Activated T-helper 2 cell treated with anti-CD3 and anti-CD28 coated beads, Interferon-gamma antibody, Interleukin-2, Interleukin-4, amounts not matched to agents 10 μg/mL and 5 μg/mL and 100 μg/mL, durations not matched to agents 14 hours and 24 hours and 36 hours (primary cell): ENCODE results near the gene SLC1A5. TPM values are rescaled to one million over a fixed set of nuclear protein-coding genes. Genes with fewer than 3 reads are reported as not detected.
A peak's percentile ranks its signal among the peaks of the same experiment; 100 is the strongest.
"Not testable (repeated sequence)": the region's sequence is repeated elsewhere in the genome, so short reads cannot be mapped to it uniquely, and the experiment has no call there.

ENCODE experiments used
- DNase-seq: peaks from one replicate; pipeline ENCODE4 v3.0.0; 2021; ENCODE audit warnings: low spot score
- H3K27ac Mint-ChIP-seq: one replicate; pipeline ENCODE4 v1.8.0; 2021; ENCODE audit warnings: mixed read lengths
- H3K27me3 Mint-ChIP-seq: one replicate; pipeline ENCODE4 v1.8.0; 2021; ENCODE audit warnings: low read depth, mixed read lengths
- H3K36me3 Mint-ChIP-seq: one replicate; pipeline ENCODE4 v1.8.0; 2021; ENCODE audit warnings: low read depth, mixed read lengths
- H3K4me1 Mint-ChIP-seq: one replicate; pipeline ENCODE4 v1.8.0; 2021; ENCODE audit warnings: low read depth, mixed read lengths
- H3K4me3 Mint-ChIP-seq: one replicate; pipeline ENCODE4 v1.8.0; 2021; ENCODE audit warnings: low read depth, mild to moderate bottlenecking, moderate library complexity, mixed read lengths
- H3K9me3 Mint-ChIP-seq: one replicate; pipeline ENCODE4 v1.8.0; 2021; ENCODE audit warnings: mixed read lengths
- intact Hi-C: fragments of 100-400 bp; cut with micrococcal nuclease; formaldehyde crosslinking; loops from one replicate; pipeline ENCODE4 v1.15.1; 2023
- total RNA-seq: library from RNA; stranded (reverse); gene quantifications from 2 replicates; pipeline ENCODE4 v1.2.3, GENCODE V29; 2022

The SLC1A5 gene
- total RNA-seq, 1 donor from 2014 or later: 203 TPM

DNA sequence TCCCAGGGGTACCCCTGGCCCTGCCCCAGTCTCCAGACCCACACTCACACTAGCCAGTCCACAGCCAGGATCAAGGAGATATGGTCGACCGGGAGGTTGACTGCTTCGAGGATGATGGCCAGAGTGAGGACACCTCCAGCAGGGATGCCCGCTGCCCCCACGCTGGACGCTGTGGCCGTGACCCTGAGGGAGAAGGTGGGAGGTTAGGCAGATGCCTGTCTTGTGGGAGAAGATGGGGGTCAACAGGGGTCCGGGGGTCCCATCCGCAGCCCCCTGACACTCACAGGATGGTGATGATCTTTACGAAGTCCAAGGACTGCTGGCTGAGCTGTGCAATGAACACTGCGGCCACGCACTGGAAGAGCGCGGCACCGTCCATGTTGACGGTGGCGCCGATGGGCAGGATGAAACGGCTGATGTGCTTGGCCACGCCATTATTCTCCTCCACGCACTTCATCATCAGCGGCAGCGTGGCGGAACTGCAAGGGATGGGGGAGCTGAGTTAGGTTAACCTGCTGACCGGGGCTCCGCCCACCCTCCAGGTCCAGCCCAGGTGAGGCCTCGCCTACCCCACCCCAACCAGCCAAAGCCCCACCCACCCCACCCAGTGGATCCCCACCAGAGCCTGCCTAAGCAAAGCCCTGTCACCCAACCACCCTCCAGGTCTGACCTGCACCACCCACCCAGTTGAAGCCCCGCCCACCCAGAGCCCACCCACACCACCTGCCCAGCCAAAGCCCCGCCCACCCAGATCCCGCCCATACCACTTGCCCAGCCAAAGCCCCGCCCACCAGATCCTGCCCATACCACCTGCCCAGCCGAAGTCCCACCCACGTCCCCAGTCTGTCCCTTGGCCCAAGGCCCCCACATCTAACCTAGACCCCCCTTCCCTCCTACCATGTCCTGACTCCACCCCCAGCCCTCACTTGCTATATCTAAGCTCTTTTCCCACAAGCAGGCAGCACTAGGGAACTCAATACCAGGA lies 11.2 kb downstream of the SLC1A5 start:
- Mint-ChIP-seq H3K9me3 (no peaks in the 10 kb centered on the region), H3K36me3 (peaks cover 62% of the 10 kb centered on the region), H3K4me1 (peaks cover 7% of the 10 kb centered on the region), H3K27me3 (no peaks in the 10 kb centered on the region), H3K4me3 (no peak overlapping the region), H3K27ac (no peak overlapping the region)
- no peak for DNase-seq
- intact Hi-C loops: no loop called here

DNA sequence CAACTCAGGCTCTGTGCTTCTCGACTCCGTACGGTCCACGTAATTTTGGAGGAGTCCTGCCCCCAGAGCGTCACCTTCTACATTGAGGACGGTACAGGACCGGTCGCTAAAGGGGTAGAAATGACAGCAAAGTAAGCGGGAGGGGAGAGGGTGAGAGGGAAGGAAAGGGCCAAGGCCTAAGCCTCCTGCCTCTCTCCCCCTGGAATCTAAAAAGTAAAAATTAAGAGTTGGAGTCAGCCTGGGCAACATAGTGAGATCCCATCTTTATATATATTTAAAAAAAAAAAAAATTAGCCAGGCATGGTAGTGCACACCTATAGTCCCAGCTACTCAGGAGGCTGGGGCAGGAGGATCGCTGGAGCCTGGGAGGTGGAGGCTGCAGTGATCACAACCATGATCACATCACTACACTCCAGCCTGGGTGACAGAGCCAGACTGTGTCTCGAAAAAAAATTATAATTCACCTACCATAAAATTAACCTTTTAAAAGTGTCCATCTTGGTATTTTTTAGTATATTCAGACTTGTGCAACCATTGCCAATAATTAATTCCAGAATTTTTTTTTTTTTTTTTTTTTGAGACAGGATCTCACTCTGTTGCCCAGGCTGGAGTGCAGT lies 12.6 kb downstream of the SLC1A5 start:
- H3K36me3 Mint-ChIP-seq: peaks cover 56% of the 10 kb centered on the region
- intact Hi-C loops: no loop called here

DNA sequence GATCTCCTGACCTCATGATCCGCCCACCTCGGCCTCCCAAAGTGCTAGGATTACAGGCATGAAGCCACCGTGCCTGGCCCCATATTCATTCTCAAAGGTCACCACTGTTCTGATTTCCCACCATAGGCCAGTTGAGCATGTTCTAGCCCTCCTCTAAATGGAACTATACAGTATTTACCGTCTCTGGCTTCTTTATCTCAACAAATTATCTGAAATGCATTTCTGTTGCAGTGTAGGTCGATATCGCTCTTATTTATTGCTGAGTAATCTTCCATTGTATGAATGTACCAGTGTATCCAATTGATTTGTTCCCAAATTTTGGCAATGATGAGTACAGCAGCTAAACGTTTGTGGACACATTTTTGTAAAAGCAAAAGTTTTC lies 15.4 kb downstream of the SLC1A5 start:
- intact Hi-C loops: no loop called here
- no peak overlapping the region for H3K4me3 Mint-ChIP-seq
- peaks cover 6% of the 10 kb centered on the region for H3K4me1 Mint-ChIP-seq
- DNase-seq: no peak
- H3K9me3 Mint-ChIP-seq: no peaks in the 10 kb centered on the region
- no peak overlapping the region for H3K27ac Mint-ChIP-seq
- no peaks in the 10 kb centered on the region for H3K27me3 Mint-ChIP-seq
- H3K36me3 Mint-ChIP-seq: peaks cover 42% of the 10 kb centered on the region

More for the DNA sequence above, 12.6 kb downstream of the SLC1A5 start:
- no peak overlapping the region for H3K27ac Mint-ChIP-seq
- DNase-seq: no peak
- no peaks in the 10 kb centered on the region for H3K9me3 Mint-ChIP-seq
- no peak overlapping the region for H3K4me3 Mint-ChIP-seq
- H3K4me1 Mint-ChIP-seq: peaks cover 6% of the 10 kb centered on the region
- no peaks in the 10 kb centered on the region for H3K27me3 Mint-ChIP-seq

DNA sequence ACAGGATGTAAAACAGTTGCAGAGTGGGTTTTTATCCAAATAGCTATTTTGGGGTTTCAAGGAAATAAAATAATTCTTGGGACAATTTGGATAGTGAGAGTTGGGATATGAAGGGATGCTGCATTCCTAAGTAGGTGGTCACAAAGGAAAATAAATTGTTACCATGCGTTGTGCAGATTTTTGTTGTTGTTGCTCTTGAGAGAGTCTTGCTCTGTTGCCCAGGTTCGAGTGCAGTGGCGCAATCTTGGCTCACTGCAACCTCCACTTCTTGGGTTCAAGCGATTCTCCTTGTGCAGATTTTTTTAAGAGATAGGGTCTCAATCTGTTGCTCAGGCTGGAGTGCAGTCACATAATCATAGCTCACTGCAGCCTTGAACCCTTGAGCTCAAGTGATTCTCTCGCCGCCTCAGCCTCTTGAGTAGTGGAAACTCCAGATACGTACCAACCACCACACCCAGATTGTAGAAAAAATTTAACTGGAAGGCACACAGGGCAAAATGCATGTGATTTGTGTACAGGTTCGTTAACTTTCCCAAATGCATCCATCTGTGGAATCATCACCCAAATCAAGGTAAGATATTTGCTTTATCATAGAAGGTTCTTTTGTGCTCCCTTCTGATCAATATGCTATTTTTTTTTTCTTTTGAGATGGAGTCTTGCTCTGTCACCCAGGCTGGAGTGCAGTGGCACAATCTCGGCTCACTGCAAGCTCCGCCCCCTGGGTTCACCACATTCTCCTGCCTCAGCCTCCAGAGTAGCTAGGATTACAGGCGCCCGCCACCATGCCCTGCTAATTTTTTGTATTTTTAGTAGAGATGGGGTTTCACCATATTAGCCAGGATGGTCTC lies 16.0 kb downstream of the SLC1A5 start:
- Mint-ChIP-seq H3K9me3 (no peaks in the 10 kb centered on the region), H3K27me3 (no peaks in the 10 kb centered on the region)

DNA sequence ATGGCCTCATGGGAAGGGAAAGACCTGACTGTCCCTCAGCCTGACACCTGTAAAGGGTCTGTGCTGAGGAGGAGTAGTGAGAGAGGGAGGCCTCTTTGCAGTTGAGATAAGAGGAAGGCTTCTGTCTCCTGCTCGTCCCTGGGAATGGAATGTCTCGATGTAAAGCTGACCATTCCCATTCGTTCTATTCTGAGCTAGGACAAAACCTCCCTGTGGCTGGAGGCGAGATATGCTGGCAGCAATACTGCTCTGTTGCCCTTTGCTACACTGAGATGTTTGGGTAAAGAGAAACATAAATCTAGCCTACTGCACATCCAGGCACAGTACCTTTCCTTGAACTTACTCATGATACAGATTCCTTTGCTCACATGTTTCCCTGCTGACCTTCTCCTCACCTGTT lies 19.6 kb downstream of the SLC1A5 start:
- H3K27me3 Mint-ChIP-seq, H3K4me1 Mint-ChIP-seq, H3K36me3 Mint-ChIP-seq, H3K27ac Mint-ChIP-seq, DNase-seq, H3K9me3 Mint-ChIP-seq, H3K4me3 Mint-ChIP-seq, intact Hi-C loops: not testable (repeated sequence)

More for the DNA sequence above, 16.0 kb downstream of the SLC1A5 start:
- Mint-ChIP-seq H3K27ac (no peak overlapping the region), H3K4me1 (peaks cover 3% of the 10 kb centered on the region), H3K4me3 (no peak overlapping the region), H3K36me3 (peaks cover 37% of the 10 kb centered on the region)
- no peak for DNase-seq
- intact Hi-C loops: no loop called here

DNA sequence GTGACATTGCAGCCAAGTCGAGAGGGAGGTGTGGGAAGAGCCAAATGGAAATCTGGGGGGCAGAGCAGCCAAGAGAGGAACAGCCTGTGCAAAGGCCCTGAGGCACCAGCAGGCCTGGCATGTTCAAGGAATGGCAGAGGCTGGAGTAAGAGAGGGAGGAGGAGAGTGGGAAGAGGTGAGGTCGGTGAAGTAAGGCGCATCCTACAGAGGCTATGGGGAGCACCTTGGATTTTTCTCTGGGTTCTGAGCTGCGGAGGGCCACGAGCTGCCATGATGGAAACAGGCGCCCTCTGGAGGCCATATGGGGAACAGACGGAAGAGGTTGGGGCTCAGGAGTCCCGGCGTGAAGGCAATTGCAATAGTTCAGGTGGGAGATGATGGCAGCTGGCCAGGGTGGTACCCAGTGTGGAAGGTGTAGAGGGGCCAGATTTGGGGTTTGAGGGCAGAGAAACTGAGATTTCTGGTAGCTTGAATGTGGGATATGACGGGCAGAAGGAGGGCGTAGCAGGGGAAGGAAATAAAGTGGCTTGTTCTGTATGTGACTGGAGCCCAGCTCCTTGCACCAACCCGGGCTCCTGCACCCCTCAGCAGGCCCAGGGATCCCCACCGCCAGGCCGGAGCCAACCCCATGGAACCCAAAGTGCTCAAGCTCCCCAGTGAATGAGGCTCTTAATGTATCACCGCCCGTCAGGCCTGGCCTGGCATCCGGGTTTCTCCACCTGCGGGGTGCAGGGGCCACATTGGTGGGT lies 21.7 kb downstream of the SLC1A5 start:
- intact Hi-C loops: no loop called here
- Mint-ChIP-seq H3K27me3 (no peaks in the 10 kb centered on the region), H3K4me3 (no peak overlapping the region), H3K27ac (no peak overlapping the region), H3K4me1 (peaks cover 2% of the 10 kb centered on the region), H3K9me3 (no peaks in the 10 kb centered on the region), H3K36me3 (peaks cover 4% of the 10 kb centered on the region)
- peak; percentile 46 for DNase-seq

DNA sequence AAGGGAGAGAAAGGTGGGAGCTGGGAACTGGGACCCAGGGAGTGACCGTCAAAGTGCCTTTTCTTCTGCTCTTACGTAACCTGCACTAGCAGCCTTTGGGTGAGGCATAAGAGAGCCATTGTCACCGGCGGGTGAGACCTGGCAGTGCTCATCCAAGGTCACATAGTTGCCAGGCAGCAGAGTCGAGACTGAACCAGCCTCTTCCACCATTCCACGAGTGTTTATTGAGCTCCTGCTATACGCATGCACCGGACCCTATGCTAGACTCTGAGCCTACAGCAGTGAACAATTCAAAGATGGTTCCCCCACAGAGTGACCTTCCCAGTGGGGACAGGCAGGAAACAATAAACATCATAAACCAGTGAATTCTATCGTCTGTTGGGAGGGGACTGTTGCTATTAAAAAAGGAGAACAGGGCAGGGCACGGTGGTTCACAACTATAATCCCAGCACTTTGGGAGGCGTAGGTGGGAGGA lies 23.5 kb downstream of the SLC1A5 start:
- H3K4me3 Mint-ChIP-seq: no peak overlapping the region
- DNase-seq: no peak
- H3K9me3 Mint-ChIP-seq: no peaks in the 10 kb centered on the region
- H3K27me3 Mint-ChIP-seq: no peaks in the 10 kb centered on the region
- H3K27ac Mint-ChIP-seq: no peak overlapping the region
- no peaks in the 10 kb centered on the region for H3K36me3 Mint-ChIP-seq
- intact Hi-C loops: no loop called here
- H3K4me1 Mint-ChIP-seq: peaks cover 2% of the 10 kb centered on the region

DNA sequence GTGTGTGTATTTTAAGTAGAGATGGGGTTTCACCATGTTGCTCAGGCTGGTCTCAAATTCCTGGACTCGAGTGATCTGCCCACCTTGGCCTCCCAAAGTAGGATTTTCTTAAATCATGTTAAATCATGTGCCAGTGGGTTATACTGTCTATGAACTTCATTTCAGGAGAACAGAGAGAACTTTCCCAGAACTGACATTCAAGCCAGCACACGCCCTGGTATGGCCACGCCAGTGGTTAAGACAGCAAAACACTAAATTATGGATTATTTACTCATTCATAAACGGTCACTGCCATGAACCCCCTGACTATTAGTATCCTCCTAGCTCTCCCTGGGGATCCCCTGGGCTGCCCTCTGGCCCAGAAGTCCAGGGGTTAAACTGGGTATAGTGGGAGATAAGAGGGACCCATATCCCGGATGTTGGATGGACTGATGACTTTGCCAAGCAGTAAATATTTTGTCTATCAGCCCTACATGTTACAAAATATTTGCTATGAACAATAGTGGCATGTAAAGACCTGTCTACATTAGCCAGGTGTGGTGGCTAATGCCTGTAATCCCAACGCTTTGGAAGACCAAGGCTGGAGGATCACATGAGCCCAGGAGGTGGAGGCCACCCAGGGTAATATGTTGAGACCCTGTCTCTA lies 26.0 kb downstream of the SLC1A5 start:
- H3K27me3 Mint-ChIP-seq: no peaks in the 10 kb centered on the region
- H3K4me3 Mint-ChIP-seq: no peak overlapping the region
- H3K36me3 Mint-ChIP-seq: peaks cover 2% of the 10 kb centered on the region
- no peak overlapping the region for H3K27ac Mint-ChIP-seq
- no peaks in the 10 kb centered on the region for H3K9me3 Mint-ChIP-seq
- H3K4me1 Mint-ChIP-seq: peaks cover 2% of the 10 kb centered on the region
- DNase-seq: no peak
- intact Hi-C loops: no loop called here

DNA sequence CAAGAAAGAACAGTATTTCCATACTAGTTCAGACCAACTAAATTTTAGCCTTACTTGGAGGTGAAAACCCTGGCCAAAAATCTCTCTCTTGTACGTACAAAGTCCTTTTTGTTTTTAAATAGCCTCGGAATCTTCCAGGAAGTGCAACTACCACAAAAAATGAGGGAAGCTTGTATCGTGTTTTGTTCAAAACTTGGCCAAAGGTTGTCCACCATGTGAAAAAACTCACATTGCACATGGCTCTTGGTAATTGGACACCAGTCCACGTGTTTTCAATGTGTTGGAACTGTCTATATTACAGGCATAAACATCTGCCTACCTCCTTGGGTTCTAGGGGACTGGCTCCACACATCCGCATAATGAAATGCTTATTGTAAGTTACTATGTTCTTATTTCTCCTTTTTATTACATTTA lies 27.0 kb downstream of the SLC1A5 start:
- no peak overlapping the region for H3K27ac Mint-ChIP-seq
- DNase-seq: no peak
- H3K4me3 Mint-ChIP-seq: no peak overlapping the region
- intact Hi-C loops: no loop called here
- no peaks in the 10 kb centered on the region for H3K4me1 Mint-ChIP-seq
- no peaks in the 10 kb centered on the region for H3K9me3 Mint-ChIP-seq
- no peaks in the 10 kb centered on the region for H3K27me3 Mint-ChIP-seq
- H3K36me3 Mint-ChIP-seq: peaks cover 8% of the 10 kb centered on the region

DNA sequence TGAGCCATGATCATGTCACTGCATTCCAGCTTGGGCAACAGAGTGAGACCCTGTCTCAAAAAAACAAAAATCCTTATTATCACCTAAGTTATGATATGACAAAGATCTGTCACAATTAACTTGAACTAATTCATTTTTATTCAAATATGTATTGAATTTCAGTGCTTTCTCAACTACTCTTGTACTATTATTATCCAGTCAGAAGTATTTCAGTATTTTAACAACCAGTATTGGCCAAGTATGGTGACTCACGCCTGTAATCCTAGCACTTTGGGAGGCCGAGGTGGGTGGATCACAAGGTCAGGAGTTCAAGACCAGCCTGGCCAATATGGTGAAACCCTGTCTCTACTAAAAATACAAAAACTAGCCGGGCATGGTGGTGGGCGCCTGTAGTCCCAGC lies 27.5 kb downstream of the SLC1A5 start:
- intact Hi-C loops, H3K9me3 Mint-ChIP-seq, H3K27ac Mint-ChIP-seq, H3K27me3 Mint-ChIP-seq, DNase-seq, H3K4me3 Mint-ChIP-seq, H3K4me1 Mint-ChIP-seq, H3K36me3 Mint-ChIP-seq: not testable (repeated sequence)

DNA sequence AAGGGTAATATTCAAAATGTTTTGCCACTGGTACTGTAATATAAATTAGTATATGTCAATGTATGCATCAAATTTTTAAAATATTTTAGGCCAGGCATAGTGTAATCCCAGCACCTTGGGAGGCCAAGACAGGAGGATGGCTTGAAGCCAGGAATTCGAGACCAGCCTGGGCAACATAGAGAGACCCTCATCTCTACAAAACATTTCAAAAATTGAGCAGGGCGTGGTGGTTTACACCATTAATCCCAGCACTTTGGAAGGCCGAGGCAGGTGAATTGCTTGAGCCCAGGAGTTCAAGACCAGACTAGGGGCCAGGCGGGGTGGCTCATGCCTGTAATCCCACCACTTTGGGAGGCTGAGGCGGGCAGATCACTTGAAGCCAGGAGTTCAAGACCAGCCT lies 28.0 kb downstream of the SLC1A5 start:
- DNase-seq: no peak
- no peak overlapping the region for H3K27ac Mint-ChIP-seq
- intact Hi-C loops: no loop called here
- H3K4me1 Mint-ChIP-seq: no peaks in the 10 kb centered on the region
- no peaks in the 10 kb centered on the region for H3K9me3 Mint-ChIP-seq
- H3K27me3 Mint-ChIP-seq: no peaks in the 10 kb centered on the region
- H3K36me3 Mint-ChIP-seq: peaks cover 10% of the 10 kb centered on the region
- H3K4me3 Mint-ChIP-seq: no peak overlapping the region
